ENCODE measurements around the gene ONECUT2.

DNA sequence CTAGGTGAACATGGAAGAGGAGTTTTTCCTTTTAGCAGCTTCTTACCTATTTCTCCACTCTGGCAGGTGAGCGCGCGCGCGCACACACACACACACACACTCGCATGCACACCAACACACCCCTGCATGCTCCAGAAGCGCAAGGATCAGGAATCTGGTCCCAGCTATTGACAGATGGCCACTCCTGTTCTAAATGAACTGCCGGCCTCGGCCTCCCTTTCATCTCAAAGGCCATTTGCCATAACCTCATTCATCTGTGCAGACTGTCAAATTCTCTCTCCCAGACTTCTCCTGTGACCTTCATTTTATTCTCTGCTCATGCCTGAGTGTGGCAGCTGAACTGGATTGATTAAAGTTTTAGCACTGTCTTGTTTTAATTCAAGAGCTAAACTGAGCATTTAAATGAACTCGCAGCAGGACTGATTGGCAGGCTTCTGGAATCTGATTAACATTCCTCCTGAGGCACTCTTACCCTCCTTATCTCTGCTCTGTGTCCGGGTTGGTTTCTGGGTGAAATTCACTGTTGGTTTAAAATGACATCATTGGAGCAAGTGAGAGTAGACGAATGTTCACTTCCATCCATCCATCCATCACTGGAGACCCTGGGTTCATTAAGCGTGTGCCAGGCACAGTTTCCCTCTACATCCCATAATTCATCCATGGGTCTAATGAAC, 92.5 kb downstream of the ONECUT2 start:
- TF ChIP-seq CTCF (IDR thresholded peaks at IDR 0.05 in 2 of 3, conservative IDR thresholded peaks at IDR 0.05 in 1 of 3; ENCODE audit: borderline replicate concordance in 1 of 3, insufficient read depth in 1 of 3, low read depth in 2 of 3, low read length in 2 of 3) (no peak), SP1 (IDR thresholded peaks at IDR 0.05; ENCODE audit: low read depth) (no peak), POLR2AphosphoS5 (IDR thresholded peaks at IDR 0.05; ENCODE audit: low read depth, low read length) (no peak), ZNF274 (IDR thresholded peaks at IDR 0.05; ENCODE audit: low read depth, low read length) (no peak), YY1 (IDR thresholded peaks at IDR 0.05; ENCODE audit: extremely low read depth, insufficient replicate concordance, low read depth, low read length) (no peak)

Data from HCT116 (cell line).